ENCODE results near the gene TSR3.

The TSR3 gene

GRCh38 chr16:1377406-1378010 is 25.8 kb upstream of the TSR3 start:
- no peak for DNase-seq

- no peak for DNase-seq
Observed at GRCh38 chr16:1375741-1376410, 24.2 kb upstream of the TSR3 start.

DNA sequence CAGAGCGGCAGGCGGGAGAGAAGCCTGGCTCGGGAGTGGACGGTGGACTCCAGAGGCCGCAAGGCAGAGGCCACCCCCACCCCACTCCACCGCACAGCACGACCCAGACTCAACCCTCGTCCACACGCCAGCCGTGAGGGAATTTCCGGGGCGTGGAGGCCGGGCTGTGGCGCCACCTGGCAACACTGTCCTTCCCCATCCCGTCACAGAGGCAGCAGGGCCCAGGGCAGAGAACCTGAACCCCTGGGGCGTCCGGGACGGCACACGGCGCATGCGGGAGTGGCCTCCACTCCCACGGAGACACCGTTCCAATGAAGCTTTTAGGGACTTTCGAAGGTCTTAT is 23.6 kb upstream of the TSR3 start:
- DNase-seq = no peak

- DNase-seq = no peak
Observed at GRCh38 chr16:1374418-1375297, 23.0 kb upstream of the TSR3 start.

DNA sequence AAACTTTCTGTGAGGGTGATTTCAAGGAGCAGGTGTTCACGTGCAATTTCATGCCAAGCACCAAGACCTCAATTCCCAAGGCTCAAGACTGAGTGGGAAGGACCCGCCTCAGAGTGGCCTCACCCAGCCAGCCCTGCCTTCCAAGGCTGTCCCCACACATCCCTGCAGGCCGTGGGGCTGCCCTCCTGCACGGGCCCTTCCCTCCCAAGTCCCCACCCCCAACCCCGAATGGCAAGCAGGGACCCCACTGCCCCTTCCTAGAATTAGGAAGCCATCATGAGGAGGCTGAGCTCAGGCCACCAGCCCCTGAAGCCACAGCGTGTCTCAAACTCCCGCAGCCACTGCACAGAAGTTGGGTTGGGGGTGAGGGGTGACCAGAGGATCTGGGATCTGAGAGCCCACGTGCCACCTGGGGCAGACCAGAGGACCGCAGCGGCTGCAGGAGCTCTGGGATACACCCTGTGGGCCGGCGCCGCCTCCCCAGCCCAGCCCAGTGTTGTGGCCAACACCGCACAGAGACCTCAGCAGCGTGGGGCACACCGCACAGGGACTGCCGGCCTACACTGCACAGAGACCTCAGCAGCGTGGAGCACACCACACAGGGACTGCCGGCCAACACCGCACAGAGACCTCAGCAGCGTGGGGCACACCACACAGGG is 20.7 kb upstream of the TSR3 start:
- no peak for DNase-seq

DNA sequence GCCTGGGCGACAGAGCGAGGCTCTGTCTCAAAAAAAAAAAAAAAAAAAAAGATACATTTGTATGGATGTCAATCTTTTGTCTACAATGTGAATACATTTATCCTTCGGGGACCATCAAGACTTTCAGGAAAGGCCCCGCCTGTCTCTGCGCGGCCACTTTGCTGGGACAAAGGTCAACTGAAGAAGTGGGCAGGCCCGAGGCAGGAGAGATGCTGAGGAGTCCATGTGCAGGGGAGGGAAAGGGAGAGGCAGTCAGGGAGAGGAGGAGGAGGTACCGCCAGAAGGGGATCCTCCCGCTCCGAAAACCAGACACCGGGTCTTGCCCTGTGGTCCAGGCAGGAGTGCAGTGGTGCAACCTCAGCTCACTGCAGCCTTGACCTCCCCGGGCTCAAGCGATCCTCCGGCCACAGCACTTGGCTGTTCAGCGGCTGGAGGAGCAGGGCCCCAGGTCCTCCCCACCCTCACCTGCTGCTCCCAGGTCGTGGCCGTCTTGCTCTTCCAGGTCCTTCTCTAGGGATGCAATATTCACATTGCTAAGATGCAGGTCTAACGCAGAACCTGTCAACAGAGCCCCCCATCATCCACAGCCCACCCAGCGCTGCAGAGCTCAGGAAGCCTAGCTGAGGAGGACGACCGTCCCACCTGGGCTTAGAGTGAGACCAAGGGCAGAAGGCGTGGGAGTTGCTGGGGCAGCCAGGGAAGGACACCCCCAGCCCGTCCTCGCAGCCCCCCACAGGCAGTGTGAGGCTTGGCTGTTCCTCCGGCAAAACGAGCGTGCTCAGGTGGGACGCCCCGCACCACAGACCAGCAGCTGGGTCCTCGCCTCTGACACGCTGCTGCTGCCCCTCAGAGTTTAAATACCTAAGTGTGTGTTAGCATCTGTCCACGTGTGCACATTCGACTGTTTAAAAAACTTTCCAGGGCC is 19.6 kb upstream of the TSR3 start:
- no peak for DNase-seq

GRCh38 chr16:1367486-1368174 is 16.0 kb upstream of the TSR3 start:
- no peak for DNase-seq

- no peak for DNase-seq
Observed at GRCh38 chr16:1366712-1367299, 15.1 kb upstream of the TSR3 start.

- DNase-seq = no peak
Observed at GRCh38 chr16:1366060-1366711, 14.5 kb upstream of the TSR3 start.

DNA sequence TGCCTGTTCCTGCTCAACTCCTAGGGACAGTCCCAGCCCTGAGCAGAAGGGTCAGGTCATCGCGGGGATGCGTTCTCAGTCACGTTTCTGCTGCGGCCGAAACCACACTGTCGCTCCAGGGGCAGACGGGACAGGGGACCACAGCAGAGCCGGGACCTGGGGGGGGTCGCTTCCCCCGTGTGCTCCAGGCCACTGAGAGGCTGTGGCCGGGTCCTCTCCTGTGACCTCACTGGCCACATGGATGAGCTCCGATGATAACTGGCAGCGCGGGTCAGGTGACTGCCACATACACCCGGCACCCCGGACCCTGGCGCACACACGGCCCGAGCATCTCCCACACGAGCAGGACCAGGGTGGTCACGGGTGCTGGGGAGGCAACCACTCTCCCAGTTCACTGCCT is 12.8 kb upstream of the TSR3 start:
- no peak for DNase-seq

GRCh38 chr16:1363501-1364041 is 11.9 kb upstream of the TSR3 start:
- peak; percentile 90 for DNase-seq

- no peak for DNase-seq
Observed at GRCh38 chr16:1362807-1363206, 11.1 kb upstream of the TSR3 start.

DNA sequence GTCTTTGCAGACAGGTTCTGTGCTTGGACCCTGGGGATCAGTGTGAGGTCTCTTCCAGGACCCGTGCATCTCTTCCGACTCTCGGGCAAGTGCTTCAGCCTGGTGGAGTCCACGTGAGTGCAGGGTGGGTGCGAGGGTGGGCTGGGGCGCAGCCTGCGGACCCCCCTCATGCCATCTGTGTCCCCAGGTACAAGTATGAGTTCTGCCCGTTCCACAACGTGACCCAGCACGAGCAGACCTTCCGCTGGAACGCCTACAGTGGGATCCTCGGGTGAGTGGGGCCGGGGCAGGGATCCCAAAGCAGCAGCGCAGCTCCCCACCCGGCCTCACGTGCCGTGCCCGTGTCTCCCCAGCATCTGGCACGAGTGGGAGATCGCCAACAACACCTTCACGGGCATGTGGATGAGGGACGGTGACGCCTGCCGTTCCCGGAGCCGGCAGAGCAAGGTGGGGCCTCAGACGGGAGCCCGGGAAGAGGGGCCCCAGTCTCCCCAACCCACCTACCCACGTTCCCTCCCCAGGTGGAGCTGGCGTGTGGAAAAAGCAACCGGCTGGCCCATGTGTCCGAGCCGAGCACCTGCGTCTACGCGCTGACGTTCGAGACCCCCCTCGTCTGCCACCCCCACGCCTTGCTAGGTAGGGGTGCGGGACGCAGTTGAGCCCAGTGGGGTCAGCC is 10.1 kb upstream of the TSR3 start:
- DNase-seq = no peak

- no peak for DNase-seq
Observed at GRCh38 chr16:1357906-1358566, 6.4 kb upstream of the TSR3 start.

DNA sequence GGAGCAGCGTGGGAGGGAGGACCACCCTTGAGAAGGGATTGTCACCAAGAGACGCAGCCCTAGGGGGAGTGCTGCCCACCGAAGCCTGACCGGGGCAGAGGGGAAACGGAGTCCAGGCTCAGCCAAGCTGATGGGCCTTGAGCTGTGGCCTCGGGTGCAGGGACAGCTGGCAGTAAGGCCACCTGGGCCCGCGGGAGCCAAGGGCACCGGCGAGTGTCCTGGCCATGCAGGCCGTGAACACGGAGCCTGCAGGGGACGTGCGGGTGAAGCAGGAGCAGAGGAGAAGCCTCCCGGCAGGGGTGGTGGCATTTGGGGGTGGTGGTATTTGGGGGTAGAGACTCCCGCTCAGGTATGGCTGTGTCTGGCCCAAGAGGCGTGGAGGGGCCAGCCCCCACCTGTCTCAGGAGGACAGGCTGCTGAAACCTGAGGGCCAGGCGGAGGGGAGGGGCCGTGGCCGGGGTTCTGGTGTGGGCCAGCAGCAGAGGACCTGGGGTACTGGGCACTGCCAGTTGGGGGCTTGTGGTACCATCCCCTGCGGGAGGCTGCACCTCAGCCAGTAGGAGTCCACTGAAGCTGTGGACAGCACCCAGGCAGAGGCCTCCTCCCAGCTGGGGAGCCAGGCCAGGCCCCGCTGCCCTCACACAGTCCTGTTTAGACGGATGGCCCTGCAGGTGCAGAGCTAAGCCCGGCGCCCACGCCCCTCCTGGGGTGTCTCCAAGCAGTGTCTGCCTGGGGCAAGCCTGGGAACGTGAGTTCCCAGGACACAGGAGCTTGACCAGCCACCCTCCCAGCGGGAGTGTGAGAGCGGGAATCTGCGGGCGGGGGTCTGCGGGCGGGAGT is 4.6 kb upstream of the TSR3 start:
- DNase-seq = no peak

GRCh38 chr16:1355591-1355990 is 3.9 kb upstream of the TSR3 start:
- no peak for DNase-seq

DNA sequence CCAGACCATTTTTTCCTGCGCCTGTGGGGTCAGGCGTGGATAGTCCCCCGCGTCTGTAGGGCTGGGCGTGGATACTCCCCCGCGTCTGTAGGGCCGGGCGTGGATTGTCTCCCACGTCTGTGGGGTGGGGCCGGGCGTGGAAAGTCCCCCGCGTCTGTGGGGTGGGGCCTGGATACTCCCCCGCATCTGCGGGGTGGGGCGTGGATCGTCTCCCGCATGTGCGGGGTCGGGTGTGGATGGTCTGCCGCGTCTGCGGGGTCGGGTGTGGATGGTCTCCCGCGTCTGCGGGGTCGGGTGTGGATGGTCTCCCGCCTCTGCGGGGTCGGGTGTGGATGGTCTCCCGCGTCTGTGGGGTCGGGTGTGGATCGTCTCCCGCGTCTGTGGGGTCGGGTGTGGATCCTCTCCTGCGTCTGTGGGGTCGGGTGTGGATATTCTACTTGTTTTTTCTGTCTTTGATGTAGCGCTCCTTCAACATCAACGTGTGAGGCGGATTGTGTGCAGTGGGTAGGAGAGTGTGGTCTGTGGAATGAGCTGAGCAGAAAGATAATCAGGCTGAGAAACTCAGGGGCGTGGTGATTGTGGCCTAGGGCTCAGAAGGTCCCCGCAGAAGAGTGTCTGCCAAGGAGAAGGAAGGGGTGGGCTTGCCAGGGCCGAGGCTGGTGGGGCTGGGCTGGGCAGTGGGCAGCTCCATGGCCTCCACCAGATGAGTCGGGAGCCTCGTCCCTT is 3.3 kb upstream of the TSR3 start:
- DNase-seq = no peak

DNA sequence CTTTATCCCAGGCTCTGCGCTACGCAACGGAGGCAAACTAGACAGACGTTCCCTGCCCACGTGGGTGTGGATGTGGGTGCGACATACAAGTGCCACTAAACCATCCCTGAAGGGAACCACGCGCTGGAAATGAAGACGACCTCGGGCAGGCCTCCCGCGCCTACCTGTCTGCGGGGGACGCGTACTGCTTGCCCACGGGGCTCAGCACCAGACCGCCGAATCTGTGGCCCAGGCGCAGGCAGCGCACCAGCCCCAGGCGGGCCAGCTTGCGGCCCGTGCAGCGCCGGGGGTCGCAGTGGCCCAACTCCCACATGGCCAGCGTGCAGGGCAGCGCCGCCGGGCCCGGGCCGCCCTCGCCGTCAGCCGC is 480 bp downstream of the TSR3 start:
- DNase-seq = no peak

Measured in activated effector memory CD4-positive, alpha-beta T cell treated with anti-CD3 and anti-CD28 coated beads, Interleukin-2, amount 50 U/mL, for 16 hours (primary cell).